ENCODE results near the gene SEC61B.

The SEC61B gene

DNA sequence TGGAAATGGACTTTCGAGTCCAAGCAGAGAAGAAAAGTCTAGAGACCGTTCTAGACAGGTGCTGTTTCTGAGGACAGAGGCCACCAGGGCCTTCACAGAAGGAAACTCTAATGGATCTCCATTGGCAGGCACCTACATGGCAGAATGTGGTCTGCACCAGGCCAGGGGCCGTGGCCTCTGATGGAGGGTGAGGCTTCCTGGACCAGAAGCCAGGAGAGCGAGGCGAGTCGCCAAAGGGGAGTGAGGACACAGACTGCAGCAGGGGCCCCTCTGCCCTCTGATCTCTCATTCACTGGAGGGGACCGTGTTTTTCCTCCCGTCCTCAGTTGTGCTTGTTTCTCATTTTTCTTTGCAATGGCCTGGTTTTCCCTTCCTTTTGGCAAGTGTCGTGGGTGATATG, 41.4 kb upstream of the SEC61B start:
- H3K27ac ChIP-seq, result no peak overlapping the region
- TF ChIP-seq, protein P1, sequence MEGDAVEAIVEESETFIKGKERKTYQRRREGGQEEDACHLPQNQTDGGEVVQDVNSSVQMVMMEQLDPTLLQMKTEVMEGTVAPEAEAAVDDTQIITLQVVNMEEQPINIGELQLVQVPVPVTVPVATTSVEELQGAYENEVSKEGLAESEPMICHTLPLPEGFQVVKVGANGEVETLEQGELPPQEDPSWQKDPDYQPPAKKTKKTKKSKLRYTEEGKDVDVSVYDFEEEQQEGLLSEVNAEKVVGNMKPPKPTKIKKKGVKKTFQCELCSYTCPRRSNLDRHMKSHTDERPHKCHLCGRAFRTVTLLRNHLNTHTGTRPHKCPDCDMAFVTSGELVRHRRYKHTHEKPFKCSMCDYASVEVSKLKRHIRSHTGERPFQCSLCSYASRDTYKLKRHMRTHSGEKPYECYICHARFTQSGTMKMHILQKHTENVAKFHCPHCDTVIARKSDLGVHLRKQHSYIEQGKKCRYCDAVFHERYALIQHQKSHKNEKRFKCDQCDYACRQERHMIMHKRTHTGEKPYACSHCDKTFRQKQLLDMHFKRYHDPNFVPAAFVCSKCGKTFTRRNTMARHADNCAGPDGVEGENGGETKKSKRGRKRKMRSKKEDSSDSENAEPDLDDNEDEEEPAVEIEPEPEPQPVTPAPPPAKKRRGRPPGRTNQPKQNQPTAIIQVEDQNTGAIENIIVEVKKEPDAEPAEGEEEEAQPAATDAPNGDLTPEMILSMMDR (conservative IDR thresholded peaks at IDR 0.05), result no peak

DNA sequence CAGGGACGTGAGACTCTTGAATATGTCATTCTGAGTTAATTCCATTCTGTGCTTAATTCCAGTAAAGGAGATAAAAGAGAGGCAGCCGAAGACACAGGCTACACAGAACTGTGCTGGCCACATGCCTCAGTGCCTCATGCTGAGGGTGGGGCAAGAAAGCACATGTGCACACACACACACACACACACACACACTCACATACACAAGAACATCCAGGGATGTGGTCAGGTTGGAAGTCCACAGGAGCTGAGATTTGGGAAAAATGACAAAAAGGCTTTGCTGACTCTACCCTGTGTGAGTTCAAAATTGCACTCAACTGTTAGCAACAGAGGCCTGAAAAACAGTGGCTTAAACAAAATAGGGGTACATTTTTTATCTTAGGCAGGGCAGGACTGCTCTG, 40.9 kb upstream of the SEC61B start:
- H3K27ac ChIP-seq, result no peak overlapping the region
- TF ChIP-seq, protein P1 (conservative IDR thresholded peaks at IDR 0.05), result no peak

DNA sequence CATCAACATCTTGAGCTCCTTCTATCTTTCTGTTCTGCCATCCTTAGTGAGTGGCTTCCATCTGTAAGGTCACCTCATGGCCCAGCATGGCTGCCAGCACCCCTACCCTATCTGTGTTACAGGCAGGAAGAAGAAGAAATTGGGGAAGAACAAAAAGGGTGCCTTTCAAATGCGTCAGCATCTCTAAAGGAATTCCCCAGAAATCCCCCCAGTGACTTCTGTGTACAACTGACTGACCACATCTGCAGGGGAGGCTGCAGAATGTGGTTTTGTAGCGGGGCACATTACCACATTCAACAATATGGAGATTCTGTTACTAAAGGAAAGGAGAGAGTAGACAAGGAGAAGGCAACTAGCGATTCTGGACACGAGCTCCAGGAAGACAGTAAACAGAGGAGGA, 40.5 kb upstream of the SEC61B start:
- no peak overlapping the region for H3K27ac ChIP-seq
- TF ChIP-seq, protein P1 (conservative IDR thresholded peaks at IDR 0.05), result no peak

DNA sequence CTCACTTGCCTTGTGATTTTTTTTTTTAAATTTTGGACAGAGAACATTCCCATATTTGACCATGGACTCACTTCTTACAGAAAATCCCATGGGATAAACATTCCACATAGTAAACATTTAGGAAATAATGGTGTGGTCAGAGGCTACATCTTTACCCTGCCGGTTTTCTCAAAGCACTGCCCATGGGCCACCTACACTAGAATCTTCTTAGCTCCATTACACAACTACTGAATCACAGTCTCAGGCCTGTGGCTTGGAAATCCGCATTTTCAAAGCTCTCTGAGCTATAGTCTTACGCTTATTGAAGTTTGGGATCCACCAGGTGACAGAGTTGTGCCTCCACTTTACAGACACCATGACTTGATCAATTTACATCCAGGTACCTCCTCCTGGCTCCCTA, 39.7 kb upstream of the SEC61B start:
- no peak overlapping the region for H3K27ac ChIP-seq
- TF ChIP-seq, protein P1 (conservative IDR thresholded peaks at IDR 0.05), result no peak

DNA sequence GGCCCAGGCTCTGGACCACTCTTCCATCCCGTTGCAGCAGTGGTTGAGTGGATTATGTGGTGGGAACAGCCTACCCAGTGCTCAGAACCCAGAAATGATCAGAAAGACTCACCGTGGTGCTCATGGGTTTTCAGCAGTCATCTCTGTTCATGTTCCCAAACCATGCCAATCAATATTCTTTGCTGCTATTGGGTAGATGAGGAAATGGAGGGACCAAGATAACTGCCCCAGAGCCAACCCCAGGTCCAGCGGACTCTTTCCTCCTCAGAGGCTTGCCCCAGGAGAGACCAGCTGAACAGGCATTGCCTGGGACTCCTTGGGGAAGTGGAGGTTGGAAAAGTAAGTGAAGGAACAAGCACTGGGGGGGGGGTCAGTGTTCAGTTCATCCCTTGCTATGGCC, 38.5 kb upstream of the SEC61B start:
- TF ChIP-seq, protein P1 (conservative IDR thresholded peaks at IDR 0.05), result no peak
- no peak overlapping the region for H3K27ac ChIP-seq

DNA sequence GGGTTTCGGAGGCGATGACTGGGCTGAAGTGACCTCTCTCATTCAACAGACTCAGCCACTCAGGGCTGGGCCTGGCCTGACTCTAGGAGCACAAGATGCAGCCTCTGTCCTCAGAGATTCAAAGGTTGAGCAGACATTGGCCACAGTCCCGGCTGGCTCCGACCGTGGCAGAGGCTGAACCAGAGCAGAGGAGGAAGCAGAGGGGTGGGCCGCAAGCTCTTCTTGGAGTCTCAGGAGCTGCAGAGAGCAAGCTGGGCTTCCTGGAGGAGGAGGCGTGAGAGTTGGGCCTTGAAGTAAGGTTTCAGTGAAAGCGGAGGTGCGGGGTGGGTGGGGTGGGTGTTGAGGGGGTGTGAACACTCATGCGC, 38.0 kb upstream of the SEC61B start:
- H3K27ac ChIP-seq, result no peak overlapping the region
- TF ChIP-seq, protein P1 (conservative IDR thresholded peaks at IDR 0.05), result no peak

DNA sequence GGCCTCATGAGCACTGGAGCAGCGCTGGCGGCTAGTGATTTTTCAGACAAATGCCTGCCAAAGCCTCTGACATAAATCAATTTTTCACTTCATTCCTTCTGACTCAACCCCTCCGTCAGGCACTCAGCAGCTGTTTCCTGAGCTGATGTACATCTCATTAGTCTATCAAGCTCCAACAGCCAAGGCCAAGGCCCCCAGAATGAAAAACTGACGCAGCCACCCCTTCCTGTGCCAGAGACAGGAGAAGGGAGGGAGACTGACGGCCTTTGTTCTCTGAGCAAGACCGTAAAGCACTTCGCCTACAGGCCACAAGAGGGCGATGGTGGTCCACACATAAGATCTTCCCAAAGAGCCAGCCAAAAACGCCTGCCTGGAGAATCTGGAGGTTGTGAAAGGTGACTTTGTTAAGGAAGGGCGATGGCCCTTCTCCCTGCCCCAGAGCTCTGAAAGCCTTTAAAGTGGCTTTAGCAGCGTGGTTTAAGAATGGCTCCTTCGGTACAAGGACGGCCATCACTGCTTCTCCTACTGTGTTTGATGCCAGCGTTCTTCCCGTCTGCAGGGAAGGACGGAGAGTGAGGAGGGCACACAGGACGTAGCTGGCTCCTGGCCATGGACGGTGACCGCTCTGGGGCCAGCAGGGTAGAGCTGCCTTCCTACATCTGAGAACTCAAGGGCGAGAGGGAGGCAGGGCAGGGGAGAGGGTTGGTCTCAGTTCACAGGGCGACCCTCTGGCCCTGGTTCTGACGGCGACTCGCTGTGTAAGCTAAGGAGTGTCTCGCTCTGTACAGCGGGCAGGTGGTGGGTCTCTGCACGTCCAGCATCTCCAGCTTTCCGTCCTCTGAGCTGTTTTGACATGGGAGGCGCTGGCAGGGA, 37.4 kb upstream of the SEC61B start:
- H3K27ac ChIP-seq, result no peak overlapping the region
- TF ChIP-seq, protein P1 (conservative IDR thresholded peaks at IDR 0.05), result peak; percentile 90
